CD4-positive, CD25-positive, alpha-beta regulatory T cell (primary cell): ENCODE measurements around the gene LITAF. TPM values are rescaled to one million over a fixed set of nuclear protein-coding genes. Genes with fewer than 3 reads are reported as not detected.

Experiments
- ATAC-seq, 2 donors: fragments of 150-1000 bp; cut with Tn5 transposase; one replicate each; pipeline ENCODE4 v1.10.0; 2021; ENCODE audit warnings: low read depth in 2 of 2, moderate number of reproducible peaks in 2 of 2, moderate library complexity in 1 of 2
- DNase-seq, 3 donors: peaks; one replicate each; pipeline versions ENCODE4 v3.0.0 to v3.0.0-alpha.2; 2012 to 2022; ENCODE audit warnings: mixed read lengths in 1 of 3
- H3K27ac ChIP-seq: one replicate; pipeline ENCODE4 v1.7.0; 2013; ENCODE audit warnings: mild to moderate bottlenecking, low read length; ENCODE audit not compliant: insufficient read depth, poor library complexity, severe bottlenecking
- H3K27me3 ChIP-seq: one replicate; pipeline ENCODE4 v1.7.0; 2013; ENCODE audit warnings: low read length; ENCODE audit not compliant: control insufficient read depth, insufficient read depth
- H3K36me3 ChIP-seq: one replicate; pipeline ENCODE4 v1.7.0; 2013; ENCODE audit warnings: mild to moderate bottlenecking, low read length, moderate library complexity; ENCODE audit not compliant: control insufficient read depth, insufficient read depth
- H3K4me1 ChIP-seq: 2 replicates; pipeline ENCODE4 v1.7.0; 2013; ENCODE audit warnings: mild to moderate bottlenecking, low read length; ENCODE audit not compliant: insufficient read depth, control insufficient read depth, poor library complexity, severe bottlenecking
- H3K4me3 ChIP-seq: one replicate; pipeline ENCODE4 v1.7.0; 2013; ENCODE audit warnings: low read depth, mild to moderate bottlenecking, low read length, moderate library complexity
- H3K9me3 ChIP-seq, 2 experiments: 1 replicate in 1 of 2; 2 replicates in 1 of 2; pipeline ENCODE4 v1.7.0; 2013; ENCODE audit warnings: low read length in 2 of 2, mild to moderate bottlenecking in 1 of 2, moderate library complexity in 1 of 2; ENCODE audit not compliant: control insufficient read depth in 2 of 2
- H3K27ac Mint-ChIP-seq, 3 donors: one replicate each; pipeline ENCODE4 v1.8.0; 2020 to 2022; ENCODE audit warnings: mild to moderate bottlenecking in 3 of 3, mixed read lengths in 3 of 3, moderate library complexity in 2 of 3
- H3K27me3 Mint-ChIP-seq: one replicate; pipeline ENCODE4 v1.8.0; 2022; ENCODE audit warnings: mild to moderate bottlenecking, mixed read lengths
- H3K36me3 Mint-ChIP-seq: one replicate; pipeline ENCODE4 v1.8.0; 2020; ENCODE audit warnings: mixed read lengths
- H3K4me1 Mint-ChIP-seq, 4 donors: one replicate each; pipeline ENCODE4 v1.8.0; 2020 to 2022; ENCODE audit warnings: mixed read lengths in 4 of 4, mild to moderate bottlenecking in 1 of 4
- H3K4me3 Mint-ChIP-seq, 4 donors: one replicate each; pipeline ENCODE4 v1.8.0; 2020 to 2022; ENCODE audit warnings: mild to moderate bottlenecking in 4 of 4, mixed read lengths in 4 of 4, moderate library complexity in 3 of 4
- H3K9me3 Mint-ChIP-seq, 7 donors: one replicate each; pipeline ENCODE4 v1.8.0; 2020 to 2022; ENCODE audit warnings: mixed read lengths in 7 of 7, mild to moderate bottlenecking in 3 of 7, moderate library complexity in 2 of 7
- polyA plus RNA-seq, 4 donors: library from polyadenylated mRNA; unstranded; fragments of 300-500 nt; fragmentation: Illumina TruSeq; gene quantifications; one replicate each; pipeline ENCODE4 v1.2.3, GENCODE V29; 2021
- total RNA-seq: library from RNA; stranded (reverse); gene quantifications from one replicate; pipeline ENCODE4 v1.2.3, GENCODE V29; 2022

LITAF gene
- total and polyA plus RNA-seq, 5 donors from 2014 or later = 281 to 696 (median 635) TPM

- Mint-ChIP-seq H3K27ac (peak overlapping the region in 1 of 3 donors; percentile 58), H3K27me3 (peaks cover 16% of the 10 kb centered on the region), H3K36me3 (no peaks in the 10 kb centered on the region), H3K9me3 (no peaks in the 10 kb centered on the region), H3K4me1 (peaks cover 3 to 8% (median 6%) of the 10 kb centered on the region in 4 donors), H3K4me3 (no peak overlapping the region)
- no peaks in the 10 kb centered on the region for H3K9me3 ChIP-seq
- no peak overlapping the region for H3K27ac ChIP-seq
- no peaks in the 10 kb centered on the region for H3K4me1 ChIP-seq
- no peak for ATAC-seq
- H3K4me3 ChIP-seq = no peak overlapping the region
- no peaks in the 10 kb centered on the region for H3K36me3 ChIP-seq
- peaks cover 2% of the 10 kb centered on the region for H3K27me3 ChIP-seq
- DNase-seq = no peak
Measured at GRCh38 chr16:11530171-11530940, 56.4 kb downstream of the LITAF start.

GRCh38 chr16:11529285-11529684 is 57.4 kb downstream of the LITAF start:
- H3K4me1 ChIP-seq = no peaks in the 10 kb centered on the region
- H3K36me3 ChIP-seq = no peaks in the 10 kb centered on the region
- no peak overlapping the region for H3K4me3 ChIP-seq
- H3K4me1 Mint-ChIP-seq = peaks cover 0 to 8% (median 4%) of the 10 kb centered on the region in 4 donors
- peaks cover 2% of the 10 kb centered on the region for H3K27me3 ChIP-seq
- H3K27ac ChIP-seq = no peak overlapping the region
- H3K4me3 Mint-ChIP-seq = no peak overlapping the region
- H3K9me3 Mint-ChIP-seq = no peaks in the 10 kb centered on the region
- peak overlapping the region in 2 of 3 donors; percentile 17 to 87 for H3K27ac Mint-ChIP-seq
- no peaks in the 10 kb centered on the region for H3K36me3 Mint-ChIP-seq
- H3K9me3 ChIP-seq = no peaks in the 10 kb centered on the region
- H3K27me3 Mint-ChIP-seq = peaks cover 19% of the 10 kb centered on the region
- DNase-seq (no peak), ATAC-seq (no peak)

- DNase-seq = no peak
- Histone ChIP-seq H3K4me3 (no peak overlapping the region), H3K9me3 (no peaks in the 10 kb centered on the region), H3K36me3 (no peaks in the 10 kb centered on the region), H3K27ac (no peak overlapping the region), H3K27me3 (peaks cover 2% of the 10 kb centered on the region), H3K4me1 (no peaks in the 10 kb centered on the region)
- peaks cover 19% of the 10 kb centered on the region for H3K27me3 Mint-ChIP-seq
- H3K4me3 Mint-ChIP-seq = no peak overlapping the region
- peaks cover 0 to 8% (median 4%) of the 10 kb centered on the region in 4 donors for H3K4me1 Mint-ChIP-seq
- no peaks in the 10 kb centered on the region for H3K36me3 Mint-ChIP-seq
- no peak overlapping the region for H3K27ac Mint-ChIP-seq
- no peak for ATAC-seq
- H3K9me3 Mint-ChIP-seq = no peaks in the 10 kb centered on the region
Measured at GRCh38 chr16:11528053-11528452, 58.7 kb downstream of the LITAF start.

GRCh38 chr16:11526655-11527350 is 59.9 kb downstream of the LITAF start:
- H3K27ac ChIP-seq = no peak overlapping the region
- Mint-ChIP-seq H3K9me3 (no peaks in the 10 kb centered on the region), H3K4me3 (no peak overlapping the region), H3K4me1 (no peaks in the 10 kb centered on the region), H3K27ac (peak overlapping the region in 2 of 3 donors; percentile 43 to 49), H3K36me3 (no peaks in the 10 kb centered on the region), H3K27me3 (peaks cover 14% of the 10 kb centered on the region)
- DNase-seq = no peak
- no peaks in the 10 kb centered on the region for H3K9me3 ChIP-seq
- peaks cover 2% of the 10 kb centered on the region for H3K27me3 ChIP-seq
- no peaks in the 10 kb centered on the region for H3K4me1 ChIP-seq
- H3K4me3 ChIP-seq = no peak overlapping the region
- no peak for ATAC-seq
- H3K36me3 ChIP-seq = no peaks in the 10 kb centered on the region

- H3K36me3 Mint-ChIP-seq = peaks cover 6% of the 10 kb centered on the region
- DNase-seq = no peak
- H3K4me3 Mint-ChIP-seq = no peak overlapping the region
- H3K27ac ChIP-seq = no peak overlapping the region
- peaks cover 0 to 4% (median 0%) of the 10 kb centered on the region in 7 donors for H3K9me3 Mint-ChIP-seq
- no peak overlapping the region for H3K4me3 ChIP-seq
- no peaks in the 10 kb centered on the region for H3K4me1 Mint-ChIP-seq
- H3K9me3 ChIP-seq = peaks cover 0 to 2% of the 10 kb centered on the region in 2 experiments
- peak overlapping the region in 1 of 3 donors; percentile 29 for H3K27ac Mint-ChIP-seq
- no peak for ATAC-seq
- H3K36me3 ChIP-seq = no peaks in the 10 kb centered on the region
- H3K27me3 ChIP-seq = peaks cover 2% of the 10 kb centered on the region
- H3K4me1 ChIP-seq = no peaks in the 10 kb centered on the region
- peaks cover 14% of the 10 kb centered on the region for H3K27me3 Mint-ChIP-seq
Measured at GRCh38 chr16:11524098-11524760, 62.5 kb downstream of the LITAF start.

GRCh38 chr16:11521055-11521454 is 65.7 kb downstream of the LITAF start:
- Mint-ChIP-seq H3K27ac (peak overlapping the region in 1 of 3 donors; percentile 15), H3K4me1 (no peaks in the 10 kb centered on the region), H3K36me3 (peaks cover 9% of the 10 kb centered on the region), H3K4me3 (no peak overlapping the region), H3K27me3 (peaks cover 8% of the 10 kb centered on the region), H3K9me3 (peaks cover 0 to 4% (median 0%) of the 10 kb centered on the region in 7 donors)
- H3K9me3 ChIP-seq = peaks cover 0 to 2% of the 10 kb centered on the region in 2 experiments
- no peak overlapping the region for H3K27ac ChIP-seq
- no peaks in the 10 kb centered on the region for H3K36me3 ChIP-seq
- no peak for ATAC-seq
- DNase-seq = no peak
- no peaks in the 10 kb centered on the region for H3K4me1 ChIP-seq
- H3K4me3 ChIP-seq = no peak overlapping the region
- peaks cover 2% of the 10 kb centered on the region for H3K27me3 ChIP-seq

GRCh38 chr16:11520442-11520841 is 66.3 kb downstream of the LITAF start:
- H3K9me3 ChIP-seq = peaks cover 0 to 2% of the 10 kb centered on the region in 2 experiments
- H3K27me3 ChIP-seq = no peaks in the 10 kb centered on the region
- no peak for DNase-seq
- Mint-ChIP-seq H3K27ac (no peak overlapping the region), H3K27me3 (peaks cover 4% of the 10 kb centered on the region), H3K4me1 (no peaks in the 10 kb centered on the region), H3K9me3 (peaks cover 0 to 4% (median 0%) of the 10 kb centered on the region in 7 donors), H3K4me3 (no peak overlapping the region), H3K36me3 (peaks cover 9% of the 10 kb centered on the region)
- no peaks in the 10 kb centered on the region for H3K4me1 ChIP-seq
- no peak overlapping the region for H3K27ac ChIP-seq
- no peak overlapping the region for H3K4me3 ChIP-seq
- no peaks in the 10 kb centered on the region for H3K36me3 ChIP-seq
- ATAC-seq = no peak
